ENCODE data around the gene PTCD2. TPM values are rescaled to one million over a fixed set of nuclear protein-coding genes. Genes with fewer than 3 reads are reported as not detected.

Gene PTCD2
- total RNA-seq, 4 donors from 2014 or later = 8.5 to 13.2 (median 9.4) TPM

DNA sequence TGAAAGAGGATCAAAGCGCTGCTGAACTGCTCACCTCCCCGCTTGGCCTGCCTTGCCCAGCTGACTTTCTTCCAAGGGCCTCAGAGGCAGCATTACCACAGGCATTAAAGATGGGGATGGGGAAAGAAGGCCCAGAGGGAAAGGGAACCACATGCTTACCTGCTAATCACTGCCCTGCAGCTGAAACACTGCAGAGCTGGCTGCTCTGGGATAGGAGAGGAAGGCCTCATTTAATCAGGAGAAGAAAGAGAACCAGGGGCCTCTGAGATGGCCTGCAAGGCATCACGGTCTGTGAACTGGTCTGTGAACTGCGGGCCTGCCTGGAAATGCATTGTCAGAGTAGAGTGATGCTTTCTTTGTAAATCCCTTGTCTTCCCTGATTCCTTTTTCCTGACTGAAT lies 44.8 kb downstream of the PTCD2 start:
- H3K4me1 ChIP-seq = peaks cover 17% of the 10 kb centered on the region
- no peaks in the 10 kb centered on the region for H3K9me3 ChIP-seq
- no peak for TF ChIP-seq CTCF (IDR thresholded peaks at IDR 0.05)
- TF ChIP-seq POLR2AphosphoS5 (IDR thresholded peaks at IDR 0.05) = no peak
- TF ChIP-seq POLR2A (IDR thresholded peaks at IDR 0.05) = no peak
- TF ChIP-seq EP300 (IDR thresholded peaks at IDR 0.05) = no peak
- peak overlapping the region; percentile 1 for H3K27ac ChIP-seq
- DNase-seq (ENCODE audit: low spot score in 2 of 2) = no peak
- no peak overlapping the region for H3K4me3 ChIP-seq
- H3K27me3 ChIP-seq = no peaks in the 10 kb centered on the region
- peaks cover 16% of the 10 kb centered on the region for H3K36me3 ChIP-seq
- 91% methylated on average over 4 of the region's 4 CpGs for WGBS

DNA sequence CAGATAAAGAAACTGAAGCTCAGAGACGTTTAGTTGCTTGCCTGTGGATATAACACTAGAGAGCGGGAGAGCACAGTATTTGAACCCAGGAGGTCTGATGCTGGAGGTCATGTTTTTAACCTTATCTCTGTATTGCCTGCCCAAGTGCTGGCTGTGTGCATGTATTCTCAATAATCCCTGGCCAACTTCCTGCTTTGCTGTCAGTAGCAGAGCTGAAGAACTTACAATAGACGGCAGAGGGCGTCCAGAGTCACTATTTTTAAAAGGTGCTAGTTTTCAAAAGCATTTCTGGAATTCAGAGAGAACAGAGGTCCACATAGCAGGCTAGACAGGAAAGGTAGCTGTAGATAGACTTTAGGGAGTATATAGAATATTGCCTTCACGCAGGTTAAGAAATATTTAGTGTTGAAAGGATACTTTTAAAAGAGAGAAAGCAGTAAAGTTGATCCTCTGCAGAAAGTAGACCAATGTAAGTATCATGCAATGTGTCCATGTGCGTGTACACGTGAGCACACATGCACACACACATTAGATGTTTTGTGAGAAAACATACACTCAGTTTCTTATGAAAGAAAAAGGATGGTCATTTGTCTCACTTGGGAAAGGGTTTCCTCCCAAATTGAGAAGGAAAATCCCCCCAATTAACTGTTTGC lies 46.3 kb downstream of the PTCD2 start:
- Histone ChIP-seq H3K36me3 (peaks cover 8% of the 10 kb centered on the region), H3K27ac (no peak overlapping the region), H3K4me3 (no peak overlapping the region), H3K27me3 (no peaks in the 10 kb centered on the region), H3K4me1 (peaks cover 17% of the 10 kb centered on the region), H3K9me3 (no peaks in the 10 kb centered on the region)
- TF ChIP-seq CTCF (IDR thresholded peaks at IDR 0.05) (peak; percentile 69 to 72), POLR2AphosphoS5 (IDR thresholded peaks at IDR 0.05) (no peak)
- peak in 1 of 2 donors; percentile 75 for DNase-seq (ENCODE audit: low spot score in 2 of 2)
- 28% methylated on average over 7 of the region's 7 CpGs for WGBS

DNA sequence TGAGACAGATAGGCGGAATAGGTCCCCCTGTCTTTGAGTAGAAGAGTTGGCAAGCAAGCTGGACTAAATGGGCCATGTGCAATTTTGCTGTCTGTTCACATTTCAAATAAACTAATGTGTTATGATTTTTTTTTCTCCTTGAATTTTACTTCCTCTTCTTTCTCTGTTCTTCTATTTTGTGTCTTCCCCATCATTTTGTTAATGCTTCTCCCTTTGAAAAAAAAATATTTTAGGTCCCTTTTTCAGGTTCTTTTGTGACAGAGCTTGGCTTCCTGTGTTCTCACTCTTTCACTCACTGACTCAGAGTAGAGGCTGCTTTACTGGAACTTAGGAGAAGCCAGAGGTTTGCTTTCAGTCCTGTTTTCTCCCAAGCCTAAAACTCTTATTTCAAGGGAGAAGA lies 48.1 kb downstream of the PTCD2 start:
- Histone ChIP-seq H3K36me3 (no peaks in the 10 kb centered on the region), H3K9me3 (no peaks in the 10 kb centered on the region), H3K27me3 (no peaks in the 10 kb centered on the region), H3K4me1 (peaks cover 15% of the 10 kb centered on the region), H3K4me3 (no peak overlapping the region), H3K27ac (no peak overlapping the region)
- no peak for DNase-seq (ENCODE audit: low spot score in 2 of 2)
- TF ChIP-seq EP300 (IDR thresholded peaks at IDR 0.05) (no peak), POLR2AphosphoS5 (IDR thresholded peaks at IDR 0.05) (no peak), CTCF (IDR thresholded peaks at IDR 0.05) (no peak), POLR2A (IDR thresholded peaks at IDR 0.05) (no peak)
- 93% methylated on average over 1 of the region's 1 CpG for WGBS

GRCh38 chr5:72369301-72369700 lies 49.1 kb downstream of the PTCD2 start:
- TF ChIP-seq POLR2AphosphoS5 (IDR thresholded peaks at IDR 0.05) (no peak), POLR2A (IDR thresholded peaks at IDR 0.05) (no peak), CTCF (IDR thresholded peaks at IDR 0.05) (no peak), EP300 (IDR thresholded peaks at IDR 0.05) (no peak)
- Histone ChIP-seq H3K27me3 (no peaks in the 10 kb centered on the region), H3K4me1 (peaks cover 14% of the 10 kb centered on the region), H3K27ac (no peak overlapping the region), H3K4me3 (no peak overlapping the region), H3K9me3 (no peaks in the 10 kb centered on the region), H3K36me3 (no peaks in the 10 kb centered on the region)
- 80% methylated on average over 1 of the region's 1 CpG for WGBS
- no peak for DNase-seq (ENCODE audit: low spot score in 2 of 2)

DNA sequence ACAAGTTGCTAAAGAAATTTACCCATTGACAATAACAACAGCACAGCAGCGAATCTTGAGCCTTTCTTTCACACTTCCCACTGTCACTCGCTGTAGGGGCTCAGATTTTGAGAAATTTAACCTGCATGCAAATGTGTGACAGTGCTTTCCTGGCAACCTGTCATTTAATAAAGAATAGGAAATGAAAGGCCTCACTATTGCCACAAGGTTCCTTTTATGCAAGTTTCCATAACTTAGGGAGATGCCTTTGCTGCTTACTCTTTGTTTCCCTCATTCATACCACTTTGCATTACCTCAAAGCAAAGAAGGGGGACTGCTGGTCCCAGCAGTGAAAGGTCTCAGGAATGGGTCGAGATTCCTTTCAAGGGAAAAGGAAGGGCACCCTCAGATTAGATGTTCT lies 49.5 kb downstream of the PTCD2 start:
- TF ChIP-seq EP300 (IDR thresholded peaks at IDR 0.05) = no peak
- no peak for TF ChIP-seq POLR2AphosphoS5 (IDR thresholded peaks at IDR 0.05)
- no peak for TF ChIP-seq CTCF (IDR thresholded peaks at IDR 0.05)
- no peak for TF ChIP-seq POLR2A (IDR thresholded peaks at IDR 0.05)
- no peak overlapping the region for H3K4me3 ChIP-seq
- peaks cover 14% of the 10 kb centered on the region for H3K4me1 ChIP-seq
- H3K9me3 ChIP-seq = no peaks in the 10 kb centered on the region
- H3K36me3 ChIP-seq = no peaks in the 10 kb centered on the region
- H3K27me3 ChIP-seq = no peaks in the 10 kb centered on the region
- no peak overlapping the region for H3K27ac ChIP-seq
- DNase-seq (ENCODE audit: low spot score in 2 of 2) = no peak
- 88% methylated on average over 3 of the region's 3 CpGs for WGBS
